WTC11 (cell line): ENCODE results near the gene ASZ1. TPM values are rescaled to one million over a fixed set of nuclear protein-coding genes. Genes with fewer than 3 reads are reported as not detected.

ENCODE experiments used
- ATAC-seq: fragments of 200-7000 bp; cut with Tn5 transposase; 2 replicates; pipeline ENCODE4 v1.10.0; 2021; ENCODE audit warnings: mild to moderate bottlenecking, moderate library complexity
- CTCF ChIA-PET: fragments of 300-600 bp; sonication (Branson Sonifier 250); formaldehyde crosslinking; loops from one replicate; lab custom pipeline; 2021; ENCODE audit warnings: antibody characterized with exemption; lab: Charles Lee
- POLR2A ChIA-PET: fragments of 350-600 bp; sonication (Branson Sonifier 250); formaldehyde crosslinking; loops from one replicate; lab custom pipeline; 2021; ENCODE audit warnings: antibody characterized with exemption; lab: Charles Lee
- DNase-seq: peaks from one replicate; pipeline ENCODE4 v3.0.0; 2021; ENCODE audit warnings: low spot score
- H3K27ac Mint-ChIP-seq: 2 replicates; pipeline ENCODE4 v1.8.0; 2021; ENCODE audit warnings: mixed read lengths
- H3K27me3 Mint-ChIP-seq: 2 replicates; pipeline ENCODE4 v1.8.0; 2021; ENCODE audit warnings: low read depth, mild to moderate bottlenecking, moderate library complexity, mixed read lengths
- H3K36me3 Mint-ChIP-seq: 2 replicates; pipeline ENCODE4 v1.8.0; 2021; ENCODE audit warnings: mixed read lengths
- H3K4me1 Mint-ChIP-seq: 2 replicates; pipeline ENCODE4 v1.8.0; 2022; ENCODE audit warnings: mixed read lengths
- H3K4me3 Mint-ChIP-seq: 2 replicates; pipeline ENCODE4 v1.8.0; 2021; ENCODE audit warnings: mild to moderate bottlenecking, moderate library complexity, mixed read lengths
- H3K9me3 Mint-ChIP-seq: 2 replicates; pipeline ENCODE4 v1.8.0; 2021; ENCODE audit warnings: mixed read lengths
- ATF1 ChIP-seq: sonication (generic); formaldehyde crosslinking; IDR thresholded peaks from 2 replicates; pipeline ENCODE4 v1.8.1; 2023; ENCODE audit warnings: mild to moderate bottlenecking, moderate library complexity, missing genetic modification reagents
- ATF2 ChIP-seq: sonication (generic); formaldehyde crosslinking; IDR thresholded peaks from 2 replicates; pipeline ENCODE4 v1.8.1; 2022; ENCODE audit warnings: low read depth, missing genetic modification reagents, borderline replicate concordance
- ATF3 ChIP-seq: sonication (generic); formaldehyde crosslinking; conservative IDR thresholded peaks from 2 replicates; pipeline ENCODE4 v1.8.1; 2022; ENCODE audit warnings: mild to moderate bottlenecking, missing genetic modification reagents
- E2F4 ChIP-seq: sonication (generic); formaldehyde crosslinking; IDR thresholded peaks from 2 replicates; pipeline ENCODE4 v1.8.1; 2022; ENCODE audit warnings: low read depth, mild to moderate bottlenecking, moderate library complexity, missing genetic modification reagents, borderline replicate concordance
- EMX1 ChIP-seq: fragments of 250-450 bp; sonication (Bioruptor Pico); IDR thresholded peaks from 2 replicates; pipeline ENCODE4 v1.8.0; 2021; ENCODE audit warnings: mild to moderate bottlenecking
- FOXP1 ChIP-seq: sonication (generic); formaldehyde crosslinking; IDR thresholded peaks from 2 replicates; pipeline ENCODE4 v1.8.0; 2022; ENCODE audit warnings: missing genetic modification reagents, mild to moderate bottlenecking, moderate library complexity, borderline replicate concordance
- IRF2 ChIP-seq: sonication (generic); formaldehyde crosslinking; IDR thresholded peaks from 2 replicates; pipeline ENCODE4 v1.8.0; 2022; ENCODE audit warnings: low read depth, missing genetic modification reagents, borderline replicate concordance
- JUN ChIP-seq: sonication (generic); formaldehyde crosslinking; IDR thresholded peaks from 2 replicates; pipeline ENCODE4 v1.8.0; 2023; ENCODE audit warnings: mild to moderate bottlenecking, missing genetic modification reagents
- KAT7 ChIP-seq: sonication (generic); formaldehyde crosslinking; IDR thresholded peaks from 2 replicates; pipeline ENCODE4 v1.8.1; 2023; ENCODE audit warnings: missing genetic modification reagents, mild to moderate bottlenecking, borderline replicate concordance
- NFYB ChIP-seq: sonication (generic); formaldehyde crosslinking; conservative IDR thresholded peaks from 2 replicates; pipeline ENCODE4 v1.8.0; 2022; ENCODE audit warnings: low read depth, missing genetic modification reagents
- NR1H2 ChIP-seq: sonication (generic); formaldehyde crosslinking; IDR thresholded peaks from 2 replicates; pipeline ENCODE4 v1.9.0; 2021; ENCODE audit warnings: mild to moderate bottlenecking, moderate library complexity, missing genetic modification reagents
- NR3C1 ChIP-seq: sonication (generic); formaldehyde crosslinking; conservative IDR thresholded peaks from 2 replicates; pipeline ENCODE4 v1.8.1; 2023; ENCODE audit warnings: low read depth, mild to moderate bottlenecking, missing genetic modification reagents
- PRRX2 ChIP-seq: fragments of 250-450 bp; sonication (Bioruptor Pico); IDR thresholded peaks from 2 replicates; pipeline ENCODE4 v1.8.0; 2021; ENCODE audit warnings: mild to moderate bottlenecking
- SMAD3 ChIP-seq: sonication (generic); formaldehyde crosslinking; IDR thresholded peaks from 2 replicates; pipeline ENCODE4 v1.8.0; 2022; ENCODE audit warnings: missing genetic modification reagents, mild to moderate bottlenecking, borderline replicate concordance
- SMAD4 ChIP-seq: sonication (generic); formaldehyde crosslinking; IDR thresholded peaks from 2 replicates; pipeline ENCODE4 v1.8.0; 2022; ENCODE audit warnings: mild to moderate bottlenecking, missing genetic modification reagents
- TCF7 ChIP-seq: sonication (generic); formaldehyde crosslinking; IDR thresholded peaks from 2 replicates; pipeline ENCODE4 v1.8.0; 2022; ENCODE audit warnings: mild to moderate bottlenecking, low read depth, missing genetic modification reagents, moderate library complexity
- TEAD1 ChIP-seq: sonication (generic); formaldehyde crosslinking; IDR thresholded peaks from 2 replicates; pipeline ENCODE4 v1.8.0; 2022; ENCODE audit warnings: mild to moderate bottlenecking, missing genetic modification reagents
- ZNF423 ChIP-seq: fragments of 250-450 bp; sonication (Bioruptor Pico); IDR thresholded peaks from 2 replicates; pipeline ENCODE4 v2.1.2; 2022; ENCODE audit warnings: mild to moderate bottlenecking, moderate library complexity
- total RNA-seq: library from RNA; stranded (reverse); gene quantifications from 3 replicates; pipeline ENCODE4 v1.2.3, GENCODE V29; 2021
- TF ChIP-seq, protein P1 (sequence below): fragments of 250-450 bp; sonication (Bioruptor Pico); IDR thresholded peaks from 2 replicates; pipeline ENCODE4 v1.8.0; 2021; ENCODE audit warnings: mild to moderate bottlenecking
- TF ChIP-seq, protein P2 (sequence below): fragments of 250-450 bp; sonication (Bioruptor Pico); IDR thresholded peaks from 2 replicates; pipeline ENCODE4 v2.1.2; 2022; ENCODE audit warnings: mild to moderate bottlenecking, moderate library complexity
- TF ChIP-seq, protein P3 (sequence below): sonication (generic); formaldehyde crosslinking; IDR thresholded peaks from 2 replicates; pipeline ENCODE4 v1.8.1; 2023; ENCODE audit warnings: mild to moderate bottlenecking, missing genetic modification reagents, moderate library complexity
- TF ChIP-seq, protein P4 (sequence below): fragments of 250-450 bp; sonication (Bioruptor Pico); IDR thresholded peaks from 2 replicates; pipeline ENCODE4 v1.9.0; 2021; ENCODE audit warnings: mild to moderate bottlenecking, borderline replicate concordance

The ASZ1 gene
- total RNA-seq, 1 experiment from 2014 or later = not detected

GRCh38 chr7:117446220-117446815 is 19.0 kb upstream of the ASZ1 start (continued):
- TF ChIP-seq ATF3 (CRISPR knock-in tag) (no peak), E2F4 (no peak), TCF7 (CRISPR knock-in tag) (no peak), FOXP1 (CRISPR knock-in tag) (no peak), ATF2 (CRISPR knock-in tag) (no peak), IRF2 (CRISPR knock-in tag) (no peak), JUN (no peak)
- TF ChIP-seq, protein P1, sequence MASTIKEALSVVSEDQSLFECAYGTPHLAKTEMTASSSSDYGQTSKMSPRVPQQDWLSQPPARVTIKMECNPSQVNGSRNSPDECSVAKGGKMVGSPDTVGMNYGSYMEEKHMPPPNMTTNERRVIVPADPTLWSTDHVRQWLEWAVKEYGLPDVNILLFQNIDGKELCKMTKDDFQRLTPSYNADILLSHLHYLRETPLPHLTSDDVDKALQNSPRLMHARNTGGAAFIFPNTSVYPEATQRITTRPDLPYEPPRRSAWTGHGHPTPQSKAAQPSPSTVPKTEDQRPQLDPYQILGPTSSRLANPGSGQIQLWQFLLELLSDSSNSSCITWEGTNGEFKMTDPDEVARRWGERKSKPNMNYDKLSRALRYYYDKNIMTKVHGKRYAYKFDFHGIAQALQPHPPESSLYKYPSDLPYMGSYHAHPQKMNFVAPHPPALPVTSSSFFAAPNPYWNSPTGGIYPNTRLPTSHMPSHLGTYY = no peak
- TF ChIP-seq, protein P2, sequence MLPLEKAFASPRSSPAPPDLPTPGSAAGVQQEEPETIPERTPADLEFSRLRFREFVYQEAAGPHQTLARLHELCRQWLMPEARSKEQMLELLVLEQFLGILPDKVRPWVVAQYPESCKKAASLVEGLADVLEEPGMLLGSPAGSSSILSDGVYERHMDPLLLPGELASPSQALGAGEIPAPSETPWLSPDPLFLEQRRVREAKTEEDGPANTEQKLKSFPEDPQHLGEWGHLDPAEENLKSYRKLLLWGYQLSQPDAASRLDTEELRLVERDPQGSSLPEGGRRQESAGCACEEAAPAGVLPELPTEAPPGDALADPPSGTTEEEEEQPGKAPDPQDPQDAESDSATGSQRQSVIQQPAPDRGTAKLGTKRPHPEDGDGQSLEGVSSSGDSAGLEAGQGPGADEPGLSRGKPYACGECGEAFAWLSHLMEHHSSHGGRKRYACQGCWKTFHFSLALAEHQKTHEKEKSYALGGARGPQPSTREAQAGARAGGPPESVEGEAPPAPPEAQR (CRISPR knock-in tag) = no peak
- TF ChIP-seq, protein P3, sequence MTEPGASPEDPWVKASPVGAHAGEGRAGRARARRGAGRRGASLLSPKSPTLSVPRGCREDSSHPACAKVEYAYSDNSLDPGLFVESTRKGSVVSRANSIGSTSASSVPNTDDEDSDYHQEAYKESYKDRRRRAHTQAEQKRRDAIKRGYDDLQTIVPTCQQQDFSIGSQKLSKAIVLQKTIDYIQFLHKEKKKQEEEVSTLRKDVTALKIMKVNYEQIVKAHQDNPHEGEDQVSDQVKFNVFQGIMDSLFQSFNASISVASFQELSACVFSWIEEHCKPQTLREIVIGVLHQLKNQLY (CRISPR knock-in tag) = no peak

GRCh38 chr7:117445206-117445605 is 17.9 kb upstream of the ASZ1 start:
- Mint-ChIP-seq H3K27me3 (no peaks in the 10 kb centered on the region), H3K4me3 (no peak overlapping the region), H3K9me3 (peaks cover 9% of the 10 kb centered on the region), H3K4me1 (no peaks in the 10 kb centered on the region), H3K36me3 (peaks cover 4% of the 10 kb centered on the region), H3K27ac (no peak overlapping the region)
- DNase-seq (no peak), ATAC-seq (no peak)
- TF ChIP-seq, protein P3 (CRISPR knock-in tag) = no peak
- TF ChIP-seq FOXP1 (CRISPR knock-in tag) = no peak
- TF ChIP-seq, protein P1 = no peak
- no peak for TF ChIP-seq KAT7
- no peak for TF ChIP-seq PRRX2
- no peak for TF ChIP-seq SMAD4 (CRISPR knock-in tag)
- no peak for TF ChIP-seq NR1H2
- no peak for TF ChIP-seq NFYB
- TF ChIP-seq, protein P4, sequence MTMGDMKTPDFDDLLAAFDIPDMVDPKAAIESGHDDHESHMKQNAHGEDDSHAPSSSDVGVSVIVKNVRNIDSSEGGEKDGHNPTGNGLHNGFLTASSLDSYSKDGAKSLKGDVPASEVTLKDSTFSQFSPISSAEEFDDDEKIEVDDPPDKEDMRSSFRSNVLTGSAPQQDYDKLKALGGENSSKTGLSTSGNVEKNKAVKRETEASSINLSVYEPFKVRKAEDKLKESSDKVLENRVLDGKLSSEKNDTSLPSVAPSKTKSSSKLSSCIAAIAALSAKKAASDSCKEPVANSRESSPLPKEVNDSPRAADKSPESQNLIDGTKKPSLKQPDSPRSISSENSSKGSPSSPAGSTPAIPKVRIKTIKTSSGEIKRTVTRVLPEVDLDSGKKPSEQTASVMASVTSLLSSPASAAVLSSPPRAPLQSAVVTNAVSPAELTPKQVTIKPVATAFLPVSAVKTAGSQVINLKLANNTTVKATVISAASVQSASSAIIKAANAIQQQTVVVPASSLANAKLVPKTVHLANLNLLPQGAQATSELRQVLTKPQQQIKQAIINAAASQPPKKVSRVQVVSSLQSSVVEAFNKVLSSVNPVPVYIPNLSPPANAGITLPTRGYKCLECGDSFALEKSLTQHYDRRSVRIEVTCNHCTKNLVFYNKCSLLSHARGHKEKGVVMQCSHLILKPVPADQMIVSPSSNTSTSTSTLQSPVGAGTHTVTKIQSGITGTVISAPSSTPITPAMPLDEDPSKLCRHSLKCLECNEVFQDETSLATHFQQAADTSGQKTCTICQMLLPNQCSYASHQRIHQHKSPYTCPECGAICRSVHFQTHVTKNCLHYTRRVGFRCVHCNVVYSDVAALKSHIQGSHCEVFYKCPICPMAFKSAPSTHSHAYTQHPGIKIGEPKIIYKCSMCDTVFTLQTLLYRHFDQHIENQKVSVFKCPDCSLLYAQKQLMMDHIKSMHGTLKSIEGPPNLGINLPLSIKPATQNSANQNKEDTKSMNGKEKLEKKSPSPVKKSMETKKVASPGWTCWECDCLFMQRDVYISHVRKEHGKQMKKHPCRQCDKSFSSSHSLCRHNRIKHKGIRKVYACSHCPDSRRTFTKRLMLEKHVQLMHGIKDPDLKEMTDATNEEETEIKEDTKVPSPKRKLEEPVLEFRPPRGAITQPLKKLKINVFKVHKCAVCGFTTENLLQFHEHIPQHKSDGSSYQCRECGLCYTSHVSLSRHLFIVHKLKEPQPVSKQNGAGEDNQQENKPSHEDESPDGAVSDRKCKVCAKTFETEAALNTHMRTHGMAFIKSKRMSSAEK (CRISPR knock-in tag) = no peak
- no peak for TF ChIP-seq SMAD3
- TF ChIP-seq EMX1 = no peak
- no peak for TF ChIP-seq ZNF423 (CRISPR knock-in tag)
- no peak for TF ChIP-seq TEAD1 (CRISPR knock-in tag)
- no peak for TF ChIP-seq TCF7 (CRISPR knock-in tag)
- no peak for TF ChIP-seq ATF1 (CRISPR knock-in tag)
- TF ChIP-seq NR3C1 (CRISPR knock-in tag) = no peak
- CTCF ChIA-PET = no interaction called here
- POLR2A ChIA-PET = no interaction called here
